HCT116 (cell line): ENCODE data around the gene AKAP9. TPM values are rescaled to one million over a fixed set of nuclear protein-coding genes. Genes with fewer than 3 reads are reported as not detected.

Source experiments
- ATAC-seq: fragments of 200-7000 bp; cut with Tn5 transposase; 2 replicates; pipeline ENCODE4 v1.9.1; 2020; ENCODE audit warnings: mild to moderate bottlenecking, moderate library complexity
- BruUV-seq: library from RNA; stranded (reverse); fragments of 400-500 nt; replicated peaks from 2 replicates; lab custom pipeline; 2021; lab: Mats Ljungman, UMichigan
- CTCF ChIA-PET: fragments of 300-600 bp; sonication (Branson Sonifier 250); formaldehyde crosslinking; loops from one replicate; lab custom pipeline; 2021; ENCODE audit warnings: antibody characterized with exemption; lab: Charles Lee
- POLR2A ChIA-PET: fragments of 300-600, 350-600 bp; sonication (Branson Sonifier 250); formaldehyde crosslinking; loops from one replicate; lab custom pipeline; 2021; ENCODE audit warnings: antibody characterized with exemption; lab: Charles Lee
- RAD21 ChIA-PET, 2 experiments: fragments of 300-600 bp; sonication (Branson Sonifier 250); formaldehyde crosslinking; loops; one replicate each; lab custom pipeline; 2023; ENCODE audit warnings: low total read pairs in 2 of 2; ENCODE audit not compliant: uncharacterized antibody in 2 of 2, unreplicated experiment in 2 of 2, low non-redundant PET in 1 of 2; lab: Charles Lee
- DNase-seq: peaks from one replicate; pipeline ENCODE4 v3.0.0-alpha.2; 2010; ENCODE audit warnings: low read depth, low spot score
- H2AFZ ChIP-seq: fragments of 200-600 bp; shearing (Covaris generic), sonication (generic); 2 replicates; pipeline ENCODE4 v1.6.1; 2017; ENCODE audit warnings: low read depth, mixed run types, mixed read lengths, antibody characterized with exemption, low read length; ENCODE audit not compliant: poor library complexity, severe bottlenecking
- H3K27ac ChIP-seq: 2 replicates; pipeline ENCODE4 v1.5.1; 2012; ENCODE audit warnings: low read depth, low read length
- H3K27me3 ChIP-seq: fragments of 200-600 bp; sonication (generic); 2 replicates; pipeline ENCODE4 v1.6.1; 2016; ENCODE audit warnings: mixed run types, low read length, mixed read lengths; ENCODE audit not compliant: insufficient read depth
- H3K36me3 ChIP-seq, 2 experiments: fragments of 200-500 bp in 1 of 2; fragments of 200-600 bp in 1 of 2; sonication (Bioruptor generic) in 1 of 2; sonication (generic) in 1 of 2; 2 replicates each; pipeline versions ENCODE4 v1.5.1 to v1.6.1; 2014 to 2016; ENCODE audit warnings: low read length in 2 of 2, inconsistent platforms in 1 of 2, mixed read lengths in 1 of 2, mixed run types in 1 of 2; ENCODE audit not compliant: insufficient read depth in 2 of 2, control insufficient read depth in 1 of 2
- H3K4me1 ChIP-seq, 2 experiments: fragments of 200-600 bp in 1 of 2; sonication (generic) in 1 of 2; 2 replicates each; pipeline versions ENCODE4 v1.5.1 to v1.6.1; 2012 to 2017; ENCODE audit warnings: low read length in 2 of 2, inconsistent platforms in 1 of 2, mild to moderate bottlenecking in 1 of 2, mixed read lengths in 1 of 2, mixed run types in 1 of 2, moderate library complexity in 1 of 2; ENCODE audit not compliant: insufficient read depth in 2 of 2, control insufficient read depth in 1 of 2
- H3K4me2 ChIP-seq: fragments of 200-600 bp; sonication (generic); 2 replicates; pipeline ENCODE4 v1.6.1; 2017; ENCODE audit warnings: mixed run types, low read length, mixed read lengths
- H3K4me3 ChIP-seq, 2 experiments: fragments of 200-600 bp in 1 of 2; sonication (generic) in 1 of 2; replicated peaks in 1 of 2; 2 replicates each; pipeline ENCODE4 v1.5.1; 2011 to 2016; ENCODE audit warnings: low read length in 2 of 2, control low read depth in 1 of 2, low read depth in 1 of 2, mild to moderate bottlenecking in 1 of 2, mixed read lengths in 1 of 2, mixed run types in 1 of 2
- H3K79me2 ChIP-seq: fragments of 200-600 bp; sonication (generic); 2 replicates; pipeline ENCODE4 v1.6.1; 2017; ENCODE audit warnings: mild to moderate bottlenecking, mixed run types, low read length, moderate library complexity, mixed read lengths; ENCODE audit not compliant: insufficient read depth
- H3K9ac ChIP-seq: fragments of 200-600 bp; sonication (generic); 2 replicates; pipeline ENCODE4 v1.6.1; 2016; ENCODE audit warnings: low read length, mixed read lengths
- H3K9me2 ChIP-seq: fragments of 200-600 bp; sonication (generic), shearing (Covaris generic); 2 replicates; pipeline ENCODE4 v1.6.1; 2017; ENCODE audit warnings: mixed run types, mild to moderate bottlenecking, moderate library complexity; ENCODE audit not compliant: insufficient read depth
- H3K9me3 ChIP-seq, 2 experiments: fragments of 200-500 bp in 1 of 2; fragments of 200-600 bp in 1 of 2; sonication (Bioruptor generic) in 1 of 2; sonication (generic) in 1 of 2; 2 replicates each; pipeline ENCODE4 v1.6.1; 2014 to 2017; ENCODE audit warnings: low read length in 2 of 2, mixed read lengths in 2 of 2, inconsistent platforms in 1 of 2, low read depth in 1 of 2, mild to moderate bottlenecking in 1 of 2, mixed run types in 1 of 2, moderate library complexity in 1 of 2; ENCODE audit not compliant: control insufficient read depth in 1 of 2, insufficient read depth in 1 of 2
- H4K20me1 ChIP-seq: fragments of 200-600 bp; sonication (generic), shearing (Covaris generic); 2 replicates; pipeline ENCODE4 v1.6.1; 2017; ENCODE audit warnings: mixed run types, mild to moderate bottlenecking, moderate library complexity; ENCODE audit not compliant: insufficient read depth
- CBX3 ChIP-seq: IDR thresholded peaks from 2 replicates; pipeline ENCODE4 v1.6.1; 2012; ENCODE audit warnings: low read depth
- EGR1 ChIP-seq: IDR thresholded peaks from 2 replicates; pipeline ENCODE4 v1.6.1; 2012; ENCODE audit warnings: low read depth
- ELF1 ChIP-seq: IDR thresholded peaks from 2 replicates; pipeline ENCODE4 v1.6.1; 2012; ENCODE audit warnings: low read depth, borderline replicate concordance
- JUND ChIP-seq: IDR thresholded peaks from 2 replicates; pipeline ENCODE4 v1.6.1; 2012
- REST ChIP-seq: IDR thresholded peaks from 2 replicates; pipeline ENCODE4 v1.6.1; 2012; ENCODE audit warnings: low read depth
- SP1 ChIP-seq: IDR thresholded peaks from 2 replicates; pipeline ENCODE4 v1.6.1; 2012; ENCODE audit warnings: low read depth
- SRF ChIP-seq: IDR thresholded peaks from 2 replicates; pipeline ENCODE4 v1.6.1; 2012; ENCODE audit warnings: low read depth
- TCF7L2 ChIP-seq: IDR thresholded peaks from 2 replicates; pipeline ENCODE4 v1.7.0; 2011; ENCODE audit warnings: borderline replicate concordance, inconsistent platforms; ENCODE audit not compliant: insufficient read depth, insufficient read length; ENCODE audit errors: extremely low read depth
- ZNF274 ChIP-seq: fragments of 200-500 bp; sonication (Bioruptor generic); IDR thresholded peaks from 2 replicates; pipeline ENCODE4 v1.6.1; 2014; ENCODE audit warnings: mild to moderate bottlenecking, low read depth, low read length, inconsistent platforms
- intact Hi-C: fragments of 100-400 bp; cut with micrococcal nuclease; formaldehyde crosslinking; loops from 2 replicates; pipeline ENCODE4 v1.10.0; 2022
- total RNA-seq: library from RNA; stranded (reverse); gene quantifications from one replicate; pipeline ENCODE4 v1.2.1, GENCODE V29; 2021; ENCODE audit not compliant: unreplicated experiment

Gene AKAP9
- total RNA-seq, 1 experiment from 2014 or later = 32.6 TPM

- peak; percentile 51; the same call in 1 of the 2 replicates for TF ChIP-seq CBX3
- TF ChIP-seq ZNF274 = no peak
- no peak for TF ChIP-seq SRF
- TF ChIP-seq JUND = no peak; the same call in 1 of the 2 replicates
- peak; percentile 12 for TF ChIP-seq TCF7L2
- TF ChIP-seq EGR1 = no peak
- TF ChIP-seq ELF1 = no peak
These were observed at the start of gene AKAP9 (continued) for GRCh38 chr7:91940572-91941341.

GRCh38 chr7:91892099-91892705 is 48.5 kb upstream of the AKAP9 start:
- no TSS peak for BruUV-seq
- Histone ChIP-seq H3K79me2 (no peaks in the 10 kb centered on the region), H3K27me3 (no peaks in the 10 kb centered on the region), H2AFZ (peak overlapping the region; percentile 95), H3K4me2 (peak overlapping the region; percentile 58), H3K4me1 (peaks cover 12 to 22% of the 10 kb centered on the region in 2 experiments), H3K9ac (no peak overlapping the region), H3K36me3 (no peaks in the 10 kb centered on the region), H4K20me1 (no peaks in the 10 kb centered on the region), H3K9me2 (no peaks in the 10 kb centered on the region), H3K4me3 (no peak overlapping the region), H3K9me3 (no peaks in the 10 kb centered on the region; a peak in 1 of 4 replicates), H3K27ac (peak overlapping the region; percentile 38; the same call in 1 of the 2 replicates)
- ATAC-seq (peak; percentile 58), DNase-seq (no peak)
- no peak for TF ChIP-seq REST
- TF ChIP-seq CBX3 = no peak
- no peak for TF ChIP-seq SRF
- TF ChIP-seq ZNF274 = no peak
- TF ChIP-seq TCF7L2 = no peak
- TF ChIP-seq SP1 = no peak
- CTCF ChIA-PET = interaction anchor here (4.6 kb wide), 1 partner anchor 12 kb away, joined by 13 read pairs; the partner anchor contains the start of gene MTERF1
- RAD21 ChIA-PET = no interaction called here
- intact Hi-C loops = no loop called here
- POLR2A ChIA-PET = no interaction called here
